Neural cell (in vitro differentiated cells): ENCODE data around the gene PTPRT. TPM values are rescaled to one million over a fixed set of nuclear protein-coding genes. Genes with fewer than 3 reads are reported as not detected.

Experiments
- H2AFZ ChIP-seq: fragments of 200-600, 300-800 bp; sonication (generic), shearing (Covaris generic); 2 replicates; pipeline ENCODE4 v1.6.0; 2014; ENCODE audit warnings: low read depth, mild to moderate bottlenecking, antibody characterized with exemption, low read length, moderate library complexity
- H3F3A ChIP-seq: fragments of 200-600 bp; shearing (Covaris generic); 2 replicates; pipeline ENCODE4 v1.6.1; 2016; ENCODE audit warnings: mild to moderate bottlenecking, moderate library complexity, mixed read lengths, antibody characterized with exemption, low read length; ENCODE audit not compliant: insufficient read depth, poor library complexity, severe bottlenecking
- H3K27ac ChIP-seq: fragments of 200-600, 300-800 bp; sonication (generic), shearing (Covaris generic); 2 replicates; pipeline ENCODE4 v1.5.1; 2014; ENCODE audit warnings: mild to moderate bottlenecking, low read length, moderate library complexity
- H3K27me3 ChIP-seq: fragments of 300-800, 200-600 bp; sonication (generic), shearing (Covaris generic); 2 replicates; pipeline ENCODE4 v1.6.0; 2014; ENCODE audit warnings: mild to moderate bottlenecking, low read depth, low read length, moderate library complexity; ENCODE audit not compliant: insufficient read depth
- H3K36me3 ChIP-seq: fragments of 300-800, 200-600 bp; sonication (generic), shearing (Covaris generic); 2 replicates; pipeline ENCODE4 v1.5.1; 2014; ENCODE audit warnings: mild to moderate bottlenecking, antibody characterized with exemption, low read length, moderate library complexity; ENCODE audit not compliant: insufficient read depth
- H3K4me2 ChIP-seq: fragments of 300-800, 200-600 bp; sonication (generic), shearing (Covaris generic); 2 replicates; pipeline ENCODE4 v1.6.0; 2014; ENCODE audit warnings: mild to moderate bottlenecking, low read length
- H3K4me3 ChIP-seq: fragments of 300-800, 200-600 bp; sonication (generic), shearing (Covaris generic); 2 replicates; pipeline ENCODE4 v1.5.1; 2014; ENCODE audit warnings: mild to moderate bottlenecking, low read length, moderate library complexity
- H3K79me2 ChIP-seq: fragments of 200-600 bp; shearing (Covaris generic); replicated peaks from 2 replicates; pipeline ENCODE4 v1.6.0; 2014; ENCODE audit warnings: mild to moderate bottlenecking, low read length, moderate library complexity; ENCODE audit not compliant: insufficient read depth
- H3K9ac ChIP-seq: fragments of 300-800, 200-600 bp; sonication (generic), shearing (Covaris generic); 2 replicates; pipeline ENCODE4 v1.6.1; 2016; ENCODE audit warnings: mild to moderate bottlenecking, low read length, mixed read lengths
- H3K9me2 ChIP-seq: fragments of 200-600 bp; shearing (Covaris generic); 2 replicates; pipeline ENCODE4 v1.6.1; 2016; ENCODE audit warnings: mild to moderate bottlenecking, low read length, mixed read lengths; ENCODE audit not compliant: insufficient read depth
- H3K9me3 ChIP-seq: fragments of 200-600, 300-800 bp; sonication (generic), shearing (Covaris generic); 2 replicates; pipeline ENCODE4 v1.6.1; 2016; ENCODE audit warnings: mild to moderate bottlenecking, mixed run types, low read length, moderate library complexity, mixed read lengths
- H4K20me1 ChIP-seq: fragments of 200-600 bp; shearing (Covaris generic); 2 replicates; pipeline ENCODE4 v1.6.1; 2016; ENCODE audit warnings: mild to moderate bottlenecking, mixed run types; ENCODE audit not compliant: insufficient read depth
- EP300 ChIP-seq: fragments of 450-650 bp; conservative IDR thresholded peaks from 2 replicates; pipeline ENCODE4 v1.6.1; 2014; ENCODE audit warnings: antibody characterized with exemption, mild to moderate bottlenecking, moderate library complexity; ENCODE audit not compliant: poor library complexity, severe bottlenecking
- EZH2 ChIP-seq: fragments of 200-600, 300-800 bp; shearing (Covaris generic), sonication (generic); IDR thresholded peaks from 2 replicates; pipeline ENCODE4 v1.6.1; 2014; ENCODE audit warnings: antibody characterized with exemption, low read length, borderline replicate concordance, mild to moderate bottlenecking; ENCODE audit not compliant: insufficient read depth, poor library complexity, severe bottlenecking
- MXI1 ChIP-seq: fragments of 450-650 bp; conservative IDR thresholded peaks from 2 replicates; pipeline ENCODE4 v1.6.1; 2014; ENCODE audit warnings: antibody characterized with exemption, mild to moderate bottlenecking; ENCODE audit not compliant: poor library complexity, severe bottlenecking
- POLR2AphosphoS5 ChIP-seq: IDR thresholded peaks from 2 replicates; pipeline ENCODE4 v1.6.1; 2012
- RAD21 ChIP-seq: fragments of 450-650 bp; conservative IDR thresholded peaks from 2 replicates; pipeline ENCODE4 v1.6.1; 2014; ENCODE audit warnings: antibody characterized with exemption, mild to moderate bottlenecking, moderate library complexity
- SMC3 ChIP-seq: fragments of 450-650 bp; conservative IDR thresholded peaks from 2 replicates; pipeline ENCODE4 v1.6.1; 2014; ENCODE audit warnings: antibody characterized with exemption, mild to moderate bottlenecking, moderate library complexity; ENCODE audit not compliant: poor library complexity
- TAF1 ChIP-seq: IDR thresholded peaks from 2 replicates; pipeline ENCODE4 v1.6.1; 2012; ENCODE audit warnings: low read depth
- polyA plus RNA-seq: library from polyadenylated mRNA; depleted of rRNA; stranded (reverse); fragments of >200 nt; gene quantifications from 2 replicates; pipeline ENCODE4 v1.2.3, GENCODE V29; 2014
- TF ChIP-seq, protein P1 (sequence below): IDR thresholded peaks from 2 replicates; pipeline ENCODE4 v1.6.1; 2012; ENCODE audit warnings: borderline replicate concordance
- TF ChIP-seq, protein P2 (sequence below): fragments of 450-650 bp; IDR thresholded peaks from 2 replicates; pipeline ENCODE4 v1.5.1; 2014; ENCODE audit warnings: antibody characterized with exemption, mild to moderate bottlenecking, moderate library complexity; ENCODE audit not compliant: poor library complexity, severe bottlenecking

PTPRT gene
- polyA plus RNA-seq, 1 donor from 2014 or later: 9.2 TPM

DNA sequence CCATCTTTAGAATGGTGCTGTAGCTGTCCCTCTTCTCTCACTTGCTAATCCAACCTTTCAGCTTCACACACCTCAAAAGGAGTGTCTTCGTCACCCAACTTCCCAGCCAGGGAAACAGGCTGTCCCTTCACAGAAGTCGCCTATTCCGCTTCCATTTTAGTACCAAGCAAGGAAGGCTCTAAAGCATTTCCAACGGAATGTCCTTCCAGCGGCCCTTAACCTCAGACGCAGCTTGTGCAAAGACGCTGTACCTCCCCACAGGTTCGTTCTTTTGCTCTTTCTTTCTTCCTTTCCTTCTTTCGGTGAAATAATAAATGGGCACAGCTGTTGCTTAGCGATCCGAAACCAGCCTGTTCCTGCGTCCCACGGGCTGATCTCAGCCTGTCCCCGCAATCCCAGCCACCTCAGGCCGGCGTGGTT lies 1.5 kb downstream of the PTPRT start:
- TF ChIP-seq POLR2AphosphoS5 (peak; percentile 14), MXI1 (no peak)
- Histone ChIP-seq H3K79me2 (no peaks in the 10 kb centered on the region), H3K36me3 (no peaks in the 10 kb centered on the region), H3F3A (peaks cover 3% of the 10 kb centered on the region), H3K27me3 (peaks cover 36% of the 10 kb centered on the region), H3K9me2 (no peaks in the 10 kb centered on the region), H3K9ac (peak overlapping the region; percentile 58), H3K4me3 (peak overlapping the region; percentile 85), H4K20me1 (no peaks in the 10 kb centered on the region), H2AFZ (no peak overlapping the region), H3K9me3 (no peaks in the 10 kb centered on the region), H3K4me2 (peak overlapping the region; percentile 79), H3K27ac (peak overlapping the region; percentile 7)

DNA sequence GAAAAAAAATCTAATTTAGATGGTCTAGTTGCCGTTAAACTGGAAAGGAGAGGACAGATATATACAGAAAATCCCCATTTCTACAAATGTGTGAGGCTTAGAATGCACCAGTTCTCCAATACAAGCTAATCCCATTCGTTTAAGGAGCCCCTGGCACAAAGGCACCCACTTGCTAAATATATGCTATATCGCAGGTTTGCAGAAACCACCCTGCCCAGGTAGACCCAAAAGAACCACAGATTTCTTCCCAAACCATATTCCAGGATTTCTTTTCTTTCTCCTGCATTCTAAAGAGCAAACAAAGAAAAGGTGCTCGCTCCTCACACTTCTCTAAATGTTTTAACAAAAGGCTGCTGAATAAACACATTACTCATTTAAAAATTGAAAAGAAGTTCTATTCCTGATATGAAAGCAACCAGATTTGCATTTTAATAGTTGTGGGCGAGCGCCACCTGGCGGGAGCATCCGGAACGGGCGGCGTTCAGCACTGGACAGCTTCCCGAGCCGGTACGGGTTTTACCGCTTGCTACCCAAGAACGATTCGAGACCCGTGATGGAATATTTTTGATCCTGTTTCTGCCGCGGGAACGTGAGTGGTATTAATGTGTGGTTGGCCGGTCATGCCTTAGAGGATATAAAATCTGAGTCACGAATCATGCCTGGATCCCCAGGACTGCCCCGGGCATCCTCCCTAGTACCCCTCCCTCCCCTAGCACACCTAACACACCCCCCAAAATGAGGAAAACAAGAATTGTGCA lies 2.1 kb downstream of the PTPRT start:
- H3K27ac ChIP-seq: peak overlapping the region; percentile 7
- H3K9me2 ChIP-seq: no peaks in the 10 kb centered on the region
- TF ChIP-seq SMC3 (peak; percentile 96), EP300 (no peak), MXI1 (peak; percentile 36), POLR2AphosphoS5 (no peak), EZH2 (no peak), TAF1 (no peak), RAD21 (peak; percentile 96)
- TF ChIP-seq, protein P1, sequence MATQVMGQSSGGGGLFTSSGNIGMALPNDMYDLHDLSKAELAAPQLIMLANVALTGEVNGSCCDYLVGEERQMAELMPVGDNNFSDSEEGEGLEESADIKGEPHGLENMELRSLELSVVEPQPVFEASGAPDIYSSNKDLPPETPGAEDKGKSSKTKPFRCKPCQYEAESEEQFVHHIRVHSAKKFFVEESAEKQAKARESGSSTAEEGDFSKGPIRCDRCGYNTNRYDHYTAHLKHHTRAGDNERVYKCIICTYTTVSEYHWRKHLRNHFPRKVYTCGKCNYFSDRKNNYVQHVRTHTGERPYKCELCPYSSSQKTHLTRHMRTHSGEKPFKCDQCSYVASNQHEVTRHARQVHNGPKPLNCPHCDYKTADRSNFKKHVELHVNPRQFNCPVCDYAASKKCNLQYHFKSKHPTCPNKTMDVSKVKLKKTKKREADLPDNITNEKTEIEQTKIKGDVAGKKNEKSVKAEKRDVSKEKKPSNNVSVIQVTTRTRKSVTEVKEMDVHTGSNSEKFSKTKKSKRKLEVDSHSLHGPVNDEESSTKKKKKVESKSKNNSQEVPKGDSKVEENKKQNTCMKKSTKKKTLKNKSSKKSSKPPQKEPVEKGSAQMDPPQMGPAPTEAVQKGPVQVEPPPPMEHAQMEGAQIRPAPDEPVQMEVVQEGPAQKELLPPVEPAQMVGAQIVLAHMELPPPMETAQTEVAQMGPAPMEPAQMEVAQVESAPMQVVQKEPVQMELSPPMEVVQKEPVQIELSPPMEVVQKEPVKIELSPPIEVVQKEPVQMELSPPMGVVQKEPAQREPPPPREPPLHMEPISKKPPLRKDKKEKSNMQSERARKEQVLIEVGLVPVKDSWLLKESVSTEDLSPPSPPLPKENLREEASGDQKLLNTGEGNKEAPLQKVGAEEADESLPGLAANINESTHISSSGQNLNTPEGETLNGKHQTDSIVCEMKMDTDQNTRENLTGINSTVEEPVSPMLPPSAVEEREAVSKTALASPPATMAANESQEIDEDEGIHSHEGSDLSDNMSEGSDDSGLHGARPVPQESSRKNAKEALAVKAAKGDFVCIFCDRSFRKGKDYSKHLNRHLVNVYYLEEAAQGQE: peak; percentile 64
- TF ChIP-seq, protein P2, sequence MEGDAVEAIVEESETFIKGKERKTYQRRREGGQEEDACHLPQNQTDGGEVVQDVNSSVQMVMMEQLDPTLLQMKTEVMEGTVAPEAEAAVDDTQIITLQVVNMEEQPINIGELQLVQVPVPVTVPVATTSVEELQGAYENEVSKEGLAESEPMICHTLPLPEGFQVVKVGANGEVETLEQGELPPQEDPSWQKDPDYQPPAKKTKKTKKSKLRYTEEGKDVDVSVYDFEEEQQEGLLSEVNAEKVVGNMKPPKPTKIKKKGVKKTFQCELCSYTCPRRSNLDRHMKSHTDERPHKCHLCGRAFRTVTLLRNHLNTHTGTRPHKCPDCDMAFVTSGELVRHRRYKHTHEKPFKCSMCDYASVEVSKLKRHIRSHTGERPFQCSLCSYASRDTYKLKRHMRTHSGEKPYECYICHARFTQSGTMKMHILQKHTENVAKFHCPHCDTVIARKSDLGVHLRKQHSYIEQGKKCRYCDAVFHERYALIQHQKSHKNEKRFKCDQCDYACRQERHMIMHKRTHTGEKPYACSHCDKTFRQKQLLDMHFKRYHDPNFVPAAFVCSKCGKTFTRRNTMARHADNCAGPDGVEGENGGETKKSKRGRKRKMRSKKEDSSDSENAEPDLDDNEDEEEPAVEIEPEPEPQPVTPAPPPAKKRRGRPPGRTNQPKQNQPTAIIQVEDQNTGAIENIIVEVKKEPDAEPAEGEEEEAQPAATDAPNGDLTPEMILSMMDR: peak; percentile 95
- H3K36me3 ChIP-seq: no peaks in the 10 kb centered on the region
- H3K9me3 ChIP-seq: no peaks in the 10 kb centered on the region
- no peaks in the 10 kb centered on the region for H4K20me1 ChIP-seq
- peak overlapping the region; percentile 85 for H3K4me3 ChIP-seq
- H3K27me3 ChIP-seq: peaks cover 36% of the 10 kb centered on the region
- peak overlapping the region; percentile 58 for H3K9ac ChIP-seq
- no peaks in the 10 kb centered on the region for H3K79me2 ChIP-seq
- peak overlapping the region; percentile 79 for H3K4me2 ChIP-seq
- H3F3A ChIP-seq: peaks cover 3% of the 10 kb centered on the region
- H2AFZ ChIP-seq: no peak overlapping the region
